Loucy (cell line): Measurements from ENCODE around the gene CYP8B1.
A peak's percentile ranks its signal among the peaks of the same experiment; 100 is the strongest.

Experiments used
- H2AFZ ChIP-seq: fragments of 200-600 bp; sonication (generic); 2 replicates; pipeline ENCODE4 v1.6.0; 2016; ENCODE audit warnings: antibody characterized with exemption, mild to moderate bottlenecking, low read length, moderate library complexity
- H3F3A ChIP-seq: fragments of 200-600 bp; 2 replicates; pipeline ENCODE4 v1.6.0; 2016; ENCODE audit warnings: antibody characterized with exemption, low read depth, mild to moderate bottlenecking
- H3K27me3 ChIP-seq: fragments of 200-600 bp; sonication (generic); 2 replicates; pipeline ENCODE4 v1.6.1; 2014; ENCODE audit warnings: low read length, mild to moderate bottlenecking; ENCODE audit not compliant: insufficient read depth, poor library complexity, severe bottlenecking
- H3K36me3 ChIP-seq: fragments of 200-600 bp; sonication (generic); 2 replicates; pipeline ENCODE4 v1.6.1; 2016; ENCODE audit warnings: low read length; ENCODE audit not compliant: insufficient read depth
- H3K4me1 ChIP-seq: fragments of 200-600 bp; sonication (generic); 2 replicates; pipeline ENCODE4 v1.5.1; 2014; ENCODE audit warnings: low read length, mild to moderate bottlenecking; ENCODE audit not compliant: insufficient read depth, poor library complexity, severe bottlenecking
- H3K4me2 ChIP-seq: fragments of 200-600 bp; sonication (generic); 2 replicates; pipeline ENCODE4 v1.6.0; 2014; ENCODE audit warnings: antibody characterized with exemption, low read length, low read depth, mild to moderate bottlenecking; ENCODE audit not compliant: poor library complexity, severe bottlenecking
- H3K4me3 ChIP-seq: fragments of 200-600 bp; sonication (generic); 2 replicates; pipeline ENCODE4 v1.5.1; 2014; ENCODE audit warnings: low read length, mild to moderate bottlenecking, mixed read lengths; ENCODE audit not compliant: poor library complexity, severe bottlenecking
- H3K79me2 ChIP-seq: fragments of 200-600 bp; sonication (generic); 2 replicates; pipeline ENCODE4 v1.6.1; 2014; ENCODE audit warnings: low read length; ENCODE audit not compliant: insufficient read depth
- H3K9ac ChIP-seq: fragments of 200-600 bp; sonication (generic); 2 replicates; pipeline ENCODE4 v1.6.0; 2014; ENCODE audit warnings: mild to moderate bottlenecking, low read depth, low read length, moderate library complexity; ENCODE audit not compliant: poor library complexity, severe bottlenecking
- H3K9me2 ChIP-seq: fragments of 200-600 bp; sonication (generic); replicated peaks from 2 replicates; pipeline ENCODE4 v1.6.1; 2016; ENCODE audit warnings: low read depth, low read length, mixed read lengths
- H3K9me3 ChIP-seq: fragments of 200-600 bp; sonication (generic); 2 replicates; pipeline ENCODE4 v1.6.1; 2014; ENCODE audit warnings: mild to moderate bottlenecking, antibody characterized with exemption, low read length, low read depth; ENCODE audit not compliant: insufficient read depth
- H4K20me1 ChIP-seq: fragments of 200-600 bp; sonication (generic); 2 replicates; pipeline ENCODE4 v1.6.0; 2014; ENCODE audit warnings: antibody characterized with exemption, low read length, mild to moderate bottlenecking; ENCODE audit not compliant: insufficient read depth, poor library complexity, severe bottlenecking
- EZH2phosphoT487 ChIP-seq: fragments of 200-600 bp; IDR thresholded peaks from 2 replicates; pipeline ENCODE4 v1.6.1; 2018; ENCODE audit warnings: antibody characterized with exemption, mild to moderate bottlenecking, moderate library complexity, borderline replicate concordance
- TF ChIP-seq, protein P1 (sequence below): fragments of 200-600 bp; sonication (generic); conservative IDR thresholded peaks from 2 replicates; pipeline ENCODE4 v1.5.1; 2014; ENCODE audit warnings: mild to moderate bottlenecking, antibody characterized with exemption, low read length

CYP8B1 gene

DNA sequence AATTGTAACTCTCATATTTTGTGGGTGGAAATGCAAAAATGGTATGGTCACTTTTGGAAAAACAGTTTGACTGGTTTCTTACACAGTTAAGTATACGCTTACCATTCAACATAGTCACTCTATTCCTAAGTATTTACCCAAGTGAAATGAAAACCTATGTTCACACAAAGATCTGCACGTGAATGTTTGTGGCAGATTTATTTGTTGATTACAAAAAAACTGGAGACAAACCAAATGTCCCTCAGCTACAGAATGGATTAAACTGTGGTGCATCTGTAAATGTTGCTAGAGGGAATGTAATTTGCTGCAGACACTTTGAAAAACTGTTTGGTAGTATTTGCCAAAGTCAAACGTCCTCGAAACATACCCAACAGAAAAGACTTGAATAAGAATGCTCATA, 37.1 kb downstream of the CYP8B1 start:
- Histone ChIP-seq H3K9me2 (no peaks in the 10 kb centered on the region), H3F3A (no peaks in the 10 kb centered on the region), H2AFZ (no peak overlapping the region), H3K36me3 (no peaks in the 10 kb centered on the region), H3K9ac (no peak overlapping the region), H3K79me2 (no peaks in the 10 kb centered on the region), H3K4me1 (no peaks in the 10 kb centered on the region), H3K4me2 (no peak overlapping the region), H3K9me3 (no peaks in the 10 kb centered on the region), H4K20me1 (no peaks in the 10 kb centered on the region), H3K27me3 (no peaks in the 10 kb centered on the region), H3K4me3 (no peak overlapping the region)
- TF ChIP-seq EZH2phosphoT487: no peak
- TF ChIP-seq, protein P1, sequence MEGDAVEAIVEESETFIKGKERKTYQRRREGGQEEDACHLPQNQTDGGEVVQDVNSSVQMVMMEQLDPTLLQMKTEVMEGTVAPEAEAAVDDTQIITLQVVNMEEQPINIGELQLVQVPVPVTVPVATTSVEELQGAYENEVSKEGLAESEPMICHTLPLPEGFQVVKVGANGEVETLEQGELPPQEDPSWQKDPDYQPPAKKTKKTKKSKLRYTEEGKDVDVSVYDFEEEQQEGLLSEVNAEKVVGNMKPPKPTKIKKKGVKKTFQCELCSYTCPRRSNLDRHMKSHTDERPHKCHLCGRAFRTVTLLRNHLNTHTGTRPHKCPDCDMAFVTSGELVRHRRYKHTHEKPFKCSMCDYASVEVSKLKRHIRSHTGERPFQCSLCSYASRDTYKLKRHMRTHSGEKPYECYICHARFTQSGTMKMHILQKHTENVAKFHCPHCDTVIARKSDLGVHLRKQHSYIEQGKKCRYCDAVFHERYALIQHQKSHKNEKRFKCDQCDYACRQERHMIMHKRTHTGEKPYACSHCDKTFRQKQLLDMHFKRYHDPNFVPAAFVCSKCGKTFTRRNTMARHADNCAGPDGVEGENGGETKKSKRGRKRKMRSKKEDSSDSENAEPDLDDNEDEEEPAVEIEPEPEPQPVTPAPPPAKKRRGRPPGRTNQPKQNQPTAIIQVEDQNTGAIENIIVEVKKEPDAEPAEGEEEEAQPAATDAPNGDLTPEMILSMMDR: no peak

DNA sequence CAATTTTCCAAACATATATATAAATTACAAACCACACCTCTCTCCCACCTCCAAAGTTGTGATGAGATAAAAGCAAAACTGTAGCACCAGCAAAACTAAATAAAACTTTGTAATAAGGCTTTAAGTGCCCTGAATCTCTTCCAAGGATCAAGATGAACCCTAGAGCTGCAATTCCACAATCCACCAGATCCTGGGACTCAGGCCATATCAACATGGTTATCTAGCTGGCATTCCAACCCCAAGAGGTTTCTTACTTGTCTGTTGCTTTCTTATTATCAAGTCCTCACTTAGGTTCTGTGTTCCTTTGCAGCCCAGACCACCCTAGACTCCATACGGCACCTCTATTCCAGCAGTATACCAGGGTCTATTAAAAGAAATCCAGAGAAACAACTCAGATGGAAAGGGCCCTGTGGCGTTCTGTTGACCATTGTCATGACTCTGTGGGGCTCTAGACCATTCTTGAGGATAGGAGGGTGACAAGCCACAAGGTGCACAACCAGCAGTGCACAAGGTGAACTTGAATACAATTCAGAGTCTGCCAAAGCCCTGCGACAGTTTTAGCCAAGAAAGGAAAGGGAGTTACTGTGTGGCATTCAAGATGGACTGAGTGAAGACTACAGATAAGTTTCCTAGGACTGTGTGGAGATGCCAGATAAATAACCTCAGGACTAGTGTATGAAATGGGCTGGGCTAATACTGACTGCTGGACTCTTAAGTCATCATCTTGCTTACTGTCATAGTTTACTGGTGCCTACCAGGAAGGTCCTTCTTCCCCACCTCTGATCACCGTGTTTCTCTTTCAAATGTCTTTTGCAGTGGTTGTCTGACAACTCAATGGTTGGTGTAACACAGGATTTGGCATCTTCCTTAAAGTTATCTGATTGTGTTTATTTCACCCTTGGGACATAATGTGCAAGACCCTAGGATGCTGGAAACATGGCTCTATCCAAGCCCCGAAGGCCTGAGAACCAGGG, 39.2 kb downstream of the CYP8B1 start:
- Histone ChIP-seq H3F3A (no peaks in the 10 kb centered on the region), H2AFZ (no peak overlapping the region), H3K4me1 (peaks cover 3% of the 10 kb centered on the region), H3K9me2 (no peaks in the 10 kb centered on the region), H3K27me3 (no peaks in the 10 kb centered on the region), H3K4me3 (no peak overlapping the region), H3K9me3 (no peaks in the 10 kb centered on the region), H3K79me2 (no peaks in the 10 kb centered on the region), H4K20me1 (no peaks in the 10 kb centered on the region), H3K36me3 (no peaks in the 10 kb centered on the region), H3K9ac (no peak overlapping the region), H3K4me2 (no peak overlapping the region)
- TF ChIP-seq, protein P1: no peak
- TF ChIP-seq EZH2phosphoT487: no peak

DNA sequence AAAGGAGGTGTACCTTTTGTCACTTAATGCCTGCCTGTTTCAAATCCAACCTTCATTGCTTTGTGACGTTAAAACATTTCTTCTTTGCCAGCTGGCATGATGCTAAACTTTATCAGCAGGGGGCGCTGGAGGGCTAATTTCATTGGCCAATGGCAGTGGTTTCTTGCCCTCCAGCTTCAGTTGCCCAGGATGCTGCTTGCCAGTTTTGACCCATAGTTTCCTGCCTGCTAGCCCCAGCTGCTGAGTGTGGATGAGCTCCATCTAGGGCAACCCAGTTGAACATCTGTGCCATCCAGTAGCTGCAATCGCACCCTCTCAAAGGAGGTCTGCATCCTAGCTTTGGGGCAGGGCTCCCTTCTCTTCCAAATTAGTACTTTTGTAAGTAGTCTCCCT, 44.4 kb downstream of the CYP8B1 start:
- Histone ChIP-seq H3K79me2 (no peaks in the 10 kb centered on the region), H3F3A (no peaks in the 10 kb centered on the region), H3K4me3 (no peak overlapping the region), H3K9me2 (no peaks in the 10 kb centered on the region), H2AFZ (peak overlapping the region; percentile 79), H3K9me3 (no peaks in the 10 kb centered on the region), H3K9ac (peak overlapping the region; percentile 21), H3K36me3 (no peaks in the 10 kb centered on the region), H3K27me3 (no peaks in the 10 kb centered on the region), H3K4me2 (peak overlapping the region; percentile 15), H3K4me1 (peaks cover 7% of the 10 kb centered on the region), H4K20me1 (no peaks in the 10 kb centered on the region)
- no peak for TF ChIP-seq EZH2phosphoT487
- TF ChIP-seq, protein P1: peak; percentile 84
